Iris pigment epithelial cell (primary cell): ENCODE measurements around the gene MRNIP.
A peak's percentile ranks its signal among the peaks of the same experiment; 100 is the strongest.

ENCODE experiments used
- DNase-seq: peaks from one replicate; pipeline ENCODE4 v3.0.0-alpha.2; 2011; ENCODE audit warnings: low read depth

Gene MRNIP, protein sequence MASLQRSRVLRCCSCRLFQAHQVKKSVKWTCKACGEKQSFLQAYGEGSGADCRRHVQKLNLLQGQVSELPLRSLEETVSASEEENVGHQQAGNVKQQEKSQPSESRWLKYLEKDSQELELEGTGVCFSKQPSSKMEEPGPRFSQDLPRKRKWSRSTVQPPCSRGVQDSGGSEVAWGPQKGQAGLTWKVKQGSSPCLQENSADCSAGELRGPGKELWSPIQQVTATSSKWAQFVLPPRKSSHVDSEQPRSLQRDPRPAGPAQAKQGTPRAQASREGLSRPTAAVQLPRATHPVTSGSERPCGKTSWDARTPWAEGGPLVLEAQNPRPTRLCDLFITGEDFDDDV

DNA sequence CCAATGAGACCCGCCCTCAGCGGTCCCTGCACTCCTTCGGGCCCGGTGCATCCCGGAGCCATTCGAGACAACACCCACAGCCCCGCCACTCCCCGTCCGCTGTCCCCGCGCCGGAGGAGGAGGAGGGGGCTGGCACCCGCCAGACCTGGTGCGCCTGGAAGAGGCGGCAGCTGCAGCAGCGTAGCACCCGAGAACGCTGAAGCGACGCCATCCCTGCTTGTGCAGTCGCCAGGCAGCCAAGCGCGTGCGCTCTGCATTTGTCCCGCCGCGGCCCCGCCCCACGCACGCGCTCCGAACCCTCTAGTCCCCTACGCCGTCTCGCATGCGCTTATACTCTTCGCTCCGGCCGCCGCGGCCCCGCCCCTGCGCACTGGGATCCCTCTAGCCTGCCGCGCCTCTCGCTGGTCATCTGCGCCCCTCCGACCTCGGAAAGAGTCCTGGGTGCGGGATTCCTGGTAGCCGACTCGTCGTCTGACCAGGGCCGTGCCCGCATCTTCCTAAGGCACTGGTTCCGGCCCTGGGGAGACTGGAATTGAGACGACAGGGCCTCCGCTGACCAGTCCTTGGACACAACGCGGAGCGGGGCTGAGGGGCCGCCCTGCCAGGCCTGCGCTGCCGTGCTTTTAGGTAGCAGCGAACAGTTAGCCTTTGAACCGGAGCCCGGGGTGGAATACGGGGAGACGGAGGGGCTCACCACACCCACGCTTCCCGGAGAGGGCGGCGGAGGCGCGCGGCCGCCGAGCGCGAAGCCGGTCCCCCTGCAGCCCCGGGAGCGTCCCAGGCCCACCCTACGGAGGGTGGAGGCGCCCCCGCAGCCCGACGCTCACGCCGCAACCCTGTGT, at the start of gene MRNIP:
TSS of gene MRNIP (minus strand) at position 232 of the 842 bp plus-strand sequence. CDS start at position 211, 21 bp downstream.
- DNase-seq: peak; percentile 96

DNA sequence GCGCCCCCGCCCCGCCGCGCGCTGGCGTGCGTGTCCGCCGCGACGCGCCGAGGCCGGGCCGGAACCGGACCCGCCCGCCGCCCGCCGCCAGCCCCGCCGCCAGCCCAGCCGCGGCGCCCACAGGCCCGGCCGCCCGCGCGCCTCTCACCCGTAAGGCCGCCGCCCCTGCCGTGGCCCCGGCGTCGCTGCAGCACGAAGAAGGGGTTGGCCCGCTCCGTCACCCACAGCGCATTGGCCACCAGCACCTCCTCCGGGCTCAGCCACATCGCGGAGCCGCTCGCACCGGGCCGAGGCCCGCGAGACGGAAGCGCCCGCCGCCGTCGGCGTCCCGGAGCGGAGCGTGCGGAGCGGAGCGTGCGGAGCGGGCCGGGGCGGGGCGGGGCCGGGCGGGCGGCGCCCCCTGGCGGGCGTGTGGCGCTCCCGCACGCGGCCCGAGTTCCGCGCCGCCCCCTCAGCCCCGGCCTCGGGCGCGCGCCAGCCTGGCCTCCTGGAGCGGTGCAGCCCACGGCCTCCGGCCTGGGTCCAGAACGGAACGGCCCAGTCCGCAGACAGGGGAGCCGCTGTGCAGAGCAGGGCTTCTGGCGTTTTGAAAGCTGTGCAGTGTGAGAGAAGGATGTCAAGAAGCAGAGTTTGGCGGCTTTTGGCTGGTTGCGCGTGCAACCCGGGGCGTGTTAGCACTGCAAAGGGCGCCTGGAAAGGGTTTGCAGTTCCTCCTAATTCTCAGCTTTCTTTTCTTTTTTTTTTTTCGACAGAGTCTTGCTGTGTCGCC, 49.1 kb upstream of the MRNIP start, which contains the start of gene TBC1D9B:
TSS of gene TBC1D9B (minus strand) at position 342 of the 769 bp plus-strand sequence. CDS start at position 266, 76 bp downstream.
- peak; percentile 50 for DNase-seq

DNA sequence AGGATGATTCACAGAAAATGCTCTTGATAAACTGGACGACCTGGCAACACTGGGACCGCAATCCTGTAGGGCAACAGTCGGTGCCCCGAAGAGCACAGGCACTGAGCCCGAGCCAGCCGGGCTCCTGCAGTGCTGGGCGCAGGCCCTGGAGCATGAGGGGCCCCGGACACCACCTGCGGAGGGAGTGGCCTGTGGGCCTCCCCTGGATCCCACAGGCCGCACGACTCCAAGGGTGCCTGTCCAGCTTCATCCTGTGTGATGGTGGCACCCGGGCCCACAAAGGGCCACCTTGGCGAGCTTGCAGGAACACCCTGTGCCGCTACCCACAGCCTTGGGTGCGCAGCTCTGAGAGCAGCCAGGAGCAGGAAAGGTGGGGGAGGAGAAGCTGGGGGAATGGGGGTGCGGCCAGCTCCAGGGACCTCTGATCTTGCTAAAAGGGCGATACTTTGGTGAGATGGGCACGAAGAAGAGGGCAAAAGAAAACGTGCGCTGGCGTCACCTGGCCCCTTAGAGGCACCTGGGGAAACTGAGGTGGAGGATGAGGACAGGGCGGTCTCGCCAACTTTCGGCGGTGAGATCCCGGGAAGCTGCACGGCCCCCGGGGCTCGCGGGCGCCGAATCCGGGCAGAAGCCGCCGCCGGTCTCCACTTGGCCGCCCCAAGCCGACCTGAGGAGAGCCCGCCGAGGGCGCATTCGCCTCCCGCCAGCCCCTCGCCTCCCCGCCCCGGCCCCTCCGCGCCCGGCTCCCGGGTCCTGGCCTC, 48.4 kb upstream of the MRNIP start:
- DNase-seq: peak; percentile 39

DNA sequence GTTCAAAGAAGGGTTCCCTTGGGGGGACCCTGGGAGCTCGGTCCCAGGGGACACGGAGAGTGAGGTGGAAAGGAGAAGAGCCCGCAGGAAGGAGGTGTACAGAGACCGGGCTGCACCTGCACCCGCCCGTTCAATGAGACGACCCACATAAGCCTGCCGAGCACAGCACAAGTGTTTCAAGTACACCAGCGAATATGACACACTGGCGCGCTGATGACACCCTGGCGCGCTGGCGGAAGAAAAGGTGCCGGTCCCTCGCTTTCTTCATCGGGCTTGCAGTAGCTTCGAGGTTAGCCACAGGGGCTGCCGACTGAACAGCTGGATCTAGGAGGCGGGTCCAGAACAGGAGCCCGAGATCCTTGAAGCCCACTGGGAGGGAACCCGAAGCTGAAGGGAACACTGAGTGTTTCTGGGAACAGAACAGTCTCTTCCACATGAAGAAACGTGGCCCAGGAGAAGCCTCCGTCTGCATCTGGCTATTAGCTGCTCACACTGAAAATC, 47.7 kb upstream of the MRNIP start:
- no peak for DNase-seq

DNA sequence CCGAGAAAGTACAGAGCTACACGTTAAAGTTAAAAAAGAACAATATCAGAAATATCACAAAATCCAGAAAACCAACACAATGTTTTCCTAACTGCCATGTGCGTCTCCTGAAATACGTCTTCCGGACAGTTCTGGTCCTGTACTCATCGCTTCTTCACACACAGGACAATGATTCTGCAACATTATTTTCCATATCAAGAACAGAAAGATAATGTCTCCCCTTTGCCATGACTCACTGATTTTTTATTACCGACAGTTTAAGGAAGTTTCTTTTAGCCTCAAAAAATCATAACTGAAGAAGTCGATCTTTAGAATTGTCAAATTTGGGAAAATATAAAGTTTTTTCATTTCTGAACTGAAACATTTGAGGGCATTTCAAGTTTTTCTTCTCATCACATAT, 46.5 kb upstream of the MRNIP start:
- DNase-seq: no peak

DNA sequence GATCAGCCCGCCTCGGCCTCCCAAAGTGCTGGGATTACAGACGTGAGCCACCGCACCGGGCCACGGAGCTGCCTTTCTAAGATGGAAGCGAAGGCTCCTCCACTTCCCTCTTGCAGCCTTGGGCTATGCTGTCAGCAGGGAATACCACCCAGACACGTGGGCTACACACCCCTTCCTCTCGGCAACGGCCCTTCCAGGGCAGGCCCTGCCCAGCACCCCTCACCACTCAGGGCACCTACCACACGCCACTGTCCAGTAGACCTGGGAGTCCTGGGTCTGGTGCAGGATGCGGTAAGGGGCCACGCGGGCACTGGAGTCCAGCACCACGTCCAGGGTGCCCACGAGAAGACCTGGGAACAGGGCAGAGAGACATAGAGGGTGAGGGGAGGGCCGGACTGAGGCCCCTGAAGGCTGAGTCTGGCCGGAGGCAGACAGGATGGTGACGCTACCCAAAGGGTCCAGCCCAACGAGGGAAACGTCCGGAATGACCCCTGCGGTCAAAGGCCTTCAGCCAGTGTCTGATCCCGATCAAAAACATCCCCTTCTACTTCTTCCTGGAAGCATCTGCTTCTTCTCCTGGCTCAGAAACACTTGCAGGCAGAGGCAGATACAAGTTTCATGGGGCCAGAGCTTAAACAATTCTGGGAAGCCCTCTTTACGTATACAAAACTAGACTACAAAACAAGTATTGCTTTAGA, 46.0 kb upstream of the MRNIP start:
- DNase-seq: no peak

DNA sequence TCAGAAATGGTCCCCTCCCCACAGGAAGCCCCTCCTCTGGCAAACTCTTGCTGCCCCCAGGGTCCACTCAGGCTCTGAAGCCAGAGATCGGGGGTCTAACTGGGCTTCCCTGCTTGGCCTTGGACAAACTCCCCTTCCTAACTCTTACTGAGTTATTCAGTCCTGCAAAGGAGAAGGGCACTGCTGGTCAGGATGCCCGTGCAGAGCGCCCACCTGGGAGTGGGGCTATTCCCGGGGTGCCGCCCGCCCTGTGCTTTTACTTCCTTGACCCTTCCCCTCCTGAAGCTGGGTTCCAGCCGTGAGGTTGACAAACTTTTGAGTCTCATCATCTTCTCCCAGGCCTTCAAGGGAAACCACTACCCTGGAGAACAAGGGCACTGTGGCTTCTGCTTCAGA, 44.1 kb upstream of the MRNIP start:
- no peak for DNase-seq

DNA sequence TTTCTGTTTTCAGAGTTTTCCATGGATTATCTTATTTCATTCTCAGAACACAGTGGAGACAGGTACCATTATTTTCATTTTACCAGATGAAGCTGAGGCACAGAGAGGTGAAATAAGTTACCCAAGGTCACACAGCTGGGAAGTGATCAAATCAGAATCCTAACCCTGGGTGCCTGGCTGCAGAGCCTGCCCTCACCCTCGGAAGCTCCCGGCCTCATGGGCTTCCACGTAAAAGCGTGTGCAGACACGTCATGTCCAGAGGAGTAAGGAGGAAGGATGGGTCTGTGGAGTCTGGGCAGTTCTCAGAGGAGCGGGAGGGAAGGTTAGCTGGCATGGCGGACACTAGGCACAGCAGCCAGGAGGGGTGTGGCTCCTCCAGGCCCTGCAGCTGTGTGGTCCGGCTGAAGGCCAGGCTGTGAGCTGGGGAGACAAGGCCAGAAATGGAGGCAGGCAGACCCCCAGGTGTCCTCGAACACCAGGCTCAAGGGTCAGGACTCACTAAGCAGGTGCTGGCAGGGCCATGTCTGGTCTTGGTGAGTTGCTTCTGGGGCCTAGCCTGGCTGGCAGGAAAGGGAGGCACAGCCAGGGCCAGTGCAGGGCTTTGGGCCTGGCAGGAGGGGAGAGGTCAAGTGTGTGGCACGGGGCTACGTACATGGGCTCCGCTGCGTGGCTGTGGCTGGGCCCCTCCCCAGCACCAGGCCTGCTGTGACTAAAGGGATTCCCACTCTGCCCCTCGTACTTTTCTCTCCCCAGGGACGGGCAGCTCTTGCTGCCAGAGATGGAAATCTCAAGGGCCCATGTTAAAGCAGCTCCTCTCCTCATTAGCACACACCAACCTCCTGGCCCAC, 43.5 kb upstream of the MRNIP start:
- no peak for DNase-seq

DNA sequence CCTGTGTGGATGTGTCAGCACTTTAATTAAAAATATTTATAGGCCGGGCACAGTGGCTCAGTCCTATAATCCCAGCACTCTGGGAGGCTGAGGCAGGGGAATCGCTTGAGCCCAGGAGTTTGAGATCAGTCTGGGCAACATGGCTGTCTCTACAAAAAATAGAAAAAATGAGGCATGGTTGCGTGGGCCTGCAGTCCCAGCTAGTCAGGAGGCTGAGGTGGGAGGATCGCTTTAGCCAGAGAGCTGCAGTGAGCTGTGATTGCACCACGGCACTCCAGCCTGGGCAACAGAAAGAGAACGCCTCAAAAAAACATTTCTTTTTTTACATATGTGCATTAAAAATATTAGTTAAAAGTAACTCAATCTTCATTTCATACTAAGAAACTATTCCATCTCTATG, 42.8 kb upstream of the MRNIP start:
- DNase-seq: no peak

DNA sequence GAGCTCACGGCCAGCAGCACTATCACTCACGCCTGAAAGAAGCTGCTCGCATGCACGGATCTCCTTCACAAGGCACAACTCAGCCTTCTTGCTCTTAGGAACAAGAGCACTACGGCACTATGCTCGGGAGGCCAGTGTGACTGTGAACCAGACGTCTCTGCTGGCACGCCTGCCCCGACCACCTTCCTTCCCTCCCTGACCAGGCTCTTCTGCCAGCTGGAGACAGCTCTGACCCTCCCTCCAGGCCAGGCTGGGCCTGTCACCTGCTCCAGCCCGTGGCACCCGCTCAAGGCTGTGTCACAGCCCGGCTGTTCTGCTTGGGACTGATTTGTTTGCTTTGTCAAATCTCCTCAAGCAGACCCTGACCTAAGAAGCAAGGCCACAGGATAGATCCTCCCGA, 42.1 kb upstream of the MRNIP start:
- DNase-seq: no peak

DNA sequence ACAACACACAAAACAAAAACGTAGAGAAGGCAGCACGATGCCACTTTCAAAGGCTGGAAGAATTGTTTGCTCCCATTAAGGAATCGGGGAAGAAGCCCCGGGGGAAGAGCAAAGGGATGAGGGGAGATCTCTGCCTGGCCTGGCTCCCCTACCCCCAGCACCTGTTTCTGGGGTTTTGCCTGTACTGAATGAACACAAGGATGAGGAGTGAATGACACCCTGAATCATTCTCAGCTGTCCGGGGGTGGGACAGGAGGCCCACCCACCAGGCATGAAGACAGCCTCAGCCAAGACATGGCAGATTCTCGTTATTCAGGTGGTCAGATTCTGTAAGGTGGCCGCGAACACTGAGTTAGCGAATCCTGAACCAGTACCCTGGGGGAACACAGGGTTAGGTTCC, 41.6 kb upstream of the MRNIP start:
- DNase-seq: no peak

DNA sequence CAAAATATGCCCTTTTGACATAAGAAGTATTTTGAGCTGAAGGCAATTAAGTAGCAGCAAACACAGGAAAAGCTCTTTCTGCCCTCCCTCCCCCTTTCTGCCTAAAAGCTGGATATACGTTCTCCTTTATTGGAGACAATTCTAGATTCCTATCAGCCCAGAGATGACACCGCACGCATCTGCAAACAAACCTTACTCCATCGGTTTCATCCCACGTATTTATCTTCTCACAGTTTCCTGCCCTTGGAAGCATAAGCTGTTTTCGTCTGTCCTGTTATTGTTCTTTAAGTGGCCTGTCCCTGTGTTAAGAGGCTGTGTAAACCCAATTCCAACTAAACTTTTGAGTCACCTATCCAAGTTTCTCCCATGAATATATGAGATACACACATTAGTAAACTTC, 37.2 kb upstream of the MRNIP start:
- DNase-seq: no peak

DNA sequence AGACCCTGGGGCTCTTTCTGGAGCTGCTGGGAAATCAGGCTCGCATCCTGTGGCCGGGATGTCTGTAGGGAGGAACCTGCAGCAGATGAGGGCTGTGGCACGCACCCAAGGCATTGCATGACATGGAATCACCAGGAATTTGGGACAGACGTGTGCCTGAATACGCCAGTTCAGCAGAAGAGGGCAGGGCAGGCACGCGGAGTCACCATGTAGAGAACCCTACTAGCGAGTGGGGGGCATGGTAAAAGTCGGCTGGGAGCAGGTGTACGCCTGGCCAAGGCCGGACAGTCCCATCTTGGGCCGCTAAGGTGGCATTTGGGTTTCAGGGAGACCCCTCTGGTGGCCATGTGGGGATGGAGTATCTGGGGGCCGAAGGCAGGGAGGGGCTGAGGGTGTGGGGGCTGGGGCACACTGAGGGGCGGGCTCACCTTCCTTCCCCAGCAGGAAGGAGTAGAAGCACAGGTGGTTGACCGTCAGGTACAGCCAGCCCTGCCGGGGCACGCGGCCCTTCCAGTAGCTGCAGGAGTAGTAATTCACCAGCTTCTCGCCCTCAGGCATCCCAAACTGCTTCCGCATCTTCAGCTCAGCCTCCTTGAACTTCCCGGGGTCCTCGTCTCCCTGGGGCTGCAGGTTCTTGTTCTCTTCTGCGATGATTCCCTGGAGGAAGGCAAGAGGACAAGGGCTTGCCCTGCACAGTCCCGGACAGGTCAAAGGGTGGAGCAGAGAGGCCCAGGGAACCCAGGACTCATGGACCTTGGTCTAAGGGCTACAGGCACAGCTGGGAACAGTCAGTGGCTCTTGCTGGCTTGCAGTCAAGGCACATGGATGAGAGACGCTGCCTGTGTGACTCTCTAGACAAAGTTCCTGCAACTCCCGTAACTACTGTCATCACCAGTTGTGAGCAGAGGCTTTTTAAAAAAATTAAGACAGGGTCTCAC, 35.6 kb upstream of the MRNIP start:
- DNase-seq: no peak

DNA sequence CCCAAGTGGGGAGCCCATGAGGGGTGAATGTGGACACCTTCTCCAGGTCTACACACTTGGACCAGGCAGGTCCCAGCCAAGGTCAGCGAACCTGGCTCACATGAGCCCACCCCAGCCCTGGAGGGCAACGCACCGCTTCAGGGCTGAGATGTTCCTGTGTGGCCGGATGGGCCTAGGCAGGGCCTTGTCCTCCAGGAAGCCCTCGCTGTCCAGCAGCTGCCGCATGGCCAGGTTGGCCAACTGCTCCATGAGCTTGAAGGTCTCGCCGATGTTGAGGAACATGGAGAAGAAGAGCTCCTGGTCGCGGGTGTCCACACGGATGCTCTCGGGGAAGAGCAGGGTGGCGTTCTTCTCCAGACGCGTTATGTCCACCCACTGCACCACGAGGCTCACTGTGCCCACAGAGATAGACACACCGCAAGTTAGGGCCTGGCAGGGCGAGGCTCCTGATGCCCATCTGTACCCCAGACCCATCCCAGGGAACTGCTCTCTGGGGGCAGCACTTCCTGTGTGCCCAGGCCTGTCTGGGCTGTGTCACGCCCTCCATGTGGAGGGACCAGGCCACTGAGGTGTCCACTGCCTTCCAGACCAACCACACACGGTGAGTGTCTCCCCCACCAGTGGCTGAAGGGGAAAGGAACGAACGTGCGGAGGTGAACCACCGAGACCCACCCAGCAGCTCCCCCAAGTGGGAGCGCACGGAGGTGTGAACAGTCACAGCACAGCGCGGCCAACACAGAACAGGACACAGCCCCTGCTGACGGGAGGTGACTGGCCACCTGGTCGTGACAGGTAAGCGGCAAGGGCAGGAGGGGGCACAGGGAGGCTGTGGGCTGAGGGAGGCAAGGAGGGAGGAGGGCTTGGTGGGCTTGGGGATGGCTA, 34.7 kb upstream of the MRNIP start:
- DNase-seq: no peak

DNA sequence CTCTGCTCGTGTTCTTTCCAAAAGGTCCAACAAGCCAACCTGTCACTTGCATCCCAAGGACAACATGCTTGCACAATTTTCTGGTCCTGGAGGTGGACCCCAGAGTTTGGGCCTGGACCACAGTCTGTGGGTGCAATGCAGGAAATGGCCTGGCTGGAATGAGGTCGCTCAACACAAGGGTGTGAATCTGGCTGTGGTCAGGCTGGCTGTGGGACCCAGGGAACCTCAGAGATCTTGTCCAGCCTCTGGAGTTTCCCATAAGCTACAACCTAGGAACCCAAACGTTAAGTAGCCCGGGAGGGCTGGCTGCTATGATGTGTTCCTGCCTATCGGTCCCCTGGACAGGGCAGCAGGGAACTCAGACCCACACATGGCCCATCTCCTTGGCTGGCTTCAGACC, 33.6 kb upstream of the MRNIP start:
- DNase-seq: no peak

DNA sequence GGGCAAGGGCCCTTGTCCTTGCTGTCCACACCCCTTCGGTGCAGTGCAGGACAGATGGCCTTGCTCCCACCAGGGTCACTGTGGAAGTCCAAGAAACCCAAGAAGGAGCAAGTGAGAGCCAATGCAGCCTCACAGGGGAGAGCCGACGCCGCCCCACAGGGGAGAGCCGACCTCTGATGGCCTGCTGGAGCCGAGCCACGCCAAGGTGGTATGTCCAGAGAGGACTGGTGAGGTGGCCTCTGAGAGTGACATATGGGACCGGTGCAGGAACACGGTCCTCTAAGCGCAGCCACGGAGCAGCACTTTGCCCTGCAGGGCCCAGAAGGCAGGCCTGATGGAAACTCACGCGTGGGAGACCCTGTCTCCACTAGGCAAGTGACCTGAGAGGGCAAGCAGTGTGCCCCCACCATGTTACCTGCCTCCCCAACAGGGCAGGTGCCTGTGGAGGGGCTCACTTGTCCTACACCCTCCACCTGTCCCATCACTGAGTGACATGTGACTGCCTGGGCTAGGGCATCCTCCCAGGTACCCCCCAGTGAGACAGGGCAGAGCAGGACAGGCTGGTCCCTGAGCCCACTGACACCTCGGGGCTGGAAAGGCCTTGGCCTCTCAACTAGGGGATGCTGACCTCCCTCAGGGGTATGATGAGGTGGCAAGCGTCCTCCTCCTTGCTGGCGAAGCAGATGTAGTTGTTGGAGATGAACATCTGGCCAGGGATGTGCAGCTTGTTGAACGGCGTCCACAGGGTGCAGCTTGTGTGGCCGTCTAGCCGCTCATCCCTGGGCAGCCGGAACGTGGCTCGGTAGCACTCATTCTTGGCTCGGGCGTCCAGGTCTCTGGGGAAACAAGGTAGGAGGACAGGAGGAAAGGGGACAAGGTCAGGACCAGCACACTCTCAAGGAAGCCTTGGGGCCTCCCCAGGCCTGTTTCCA, 32.4 kb upstream of the MRNIP start:
- DNase-seq: no peak

DNA sequence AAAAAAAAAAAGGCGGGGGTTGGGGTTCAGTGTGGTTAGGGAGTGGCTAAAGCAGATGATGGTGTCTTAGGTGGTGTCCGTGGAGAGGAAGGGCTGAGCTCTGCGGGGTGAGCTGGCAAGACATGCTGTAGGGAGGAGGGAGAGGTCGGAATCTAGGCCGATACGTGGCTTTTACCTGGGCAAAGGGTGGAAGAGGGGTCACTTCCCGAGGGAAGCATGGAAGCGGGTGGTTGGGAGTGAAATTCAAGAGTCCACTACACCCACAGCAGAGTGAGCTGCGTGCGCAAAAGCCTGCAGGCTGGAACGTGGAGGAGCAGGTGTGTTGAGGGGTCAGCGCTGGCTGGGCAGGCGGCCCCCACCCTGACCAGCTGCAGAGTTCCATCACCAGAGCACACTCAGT, 31.3 kb upstream of the MRNIP start:
- no peak for DNase-seq
